Midbrain (tissue), 1 donor: Measurements from ENCODE around the gene CD2.

Experiments used
- DNase-seq: peaks from one replicate; lab custom pipeline; 2025; lab: John Stamatoyannopoulos, UW

The CD2 gene

GRCh38 chr1:116777831-116778830, 23.9 kb downstream of the CD2 start:
- no peak for DNase-seq

- no peak for DNase-seq
Measured at GRCh38 chr1:116781034-116781433, 26.8 kb downstream of the CD2 start.

- no peak for DNase-seq
Measured at GRCh38 chr1:116785006-116785405, 30.8 kb downstream of the CD2 start.

GRCh38 chr1:116786049-116786448, 31.8 kb downstream of the CD2 start:
- no peak for DNase-seq

GRCh38 chr1:116791727-116792126, 37.5 kb downstream of the CD2 start:
- no peak for DNase-seq

- no peak for DNase-seq
Measured at GRCh38 chr1:116793357-116793935, 39.2 kb downstream of the CD2 start.

- no peak for DNase-seq
Measured at GRCh38 chr1:116794371-116794770, 40.1 kb downstream of the CD2 start.

- DNase-seq: no peak
Measured at GRCh38 chr1:116794804-116795481, 40.7 kb downstream of the CD2 start.

GRCh38 chr1:116795482-116795829, 41.2 kb downstream of the CD2 start:
- no peak for DNase-seq

GRCh38 chr1:116804736-116805135, 50.5 kb downstream of the CD2 start:
- no peak for DNase-seq

GRCh38 chr1:116805398-116805797, 51.2 kb downstream of the CD2 start:
- no peak for DNase-seq

GRCh38 chr1:116806245-116806644, 52.0 kb downstream of the CD2 start:
- DNase-seq: no peak

GRCh38 chr1:116806671-116807070, 52.4 kb downstream of the CD2 start:
- no peak for DNase-seq

GRCh38 chr1:116807394-116808199, 53.4 kb downstream of the CD2 start:
- DNase-seq: no peak

- DNase-seq: no peak
Measured at GRCh38 chr1:116808200-116808847, 54.1 kb downstream of the CD2 start.

GRCh38 chr1:116808848-116809508, 54.7 kb downstream of the CD2 start:
- DNase-seq: no peak

GRCh38 chr1:116811321-116811720, 57.1 kb downstream of the CD2 start:
- DNase-seq: no peak

GRCh38 chr1:116814926-116815723, 60.9 kb downstream of the CD2 start:
- DNase-seq: no peak

- DNase-seq: no peak
Measured at GRCh38 chr1:116817582-116818064, 63.4 kb downstream of the CD2 start.
